GM18873 (cell line): ENCODE measurements around the gene RPS17.
"Not testable (repeated sequence)": the region's sequence is repeated elsewhere in the genome, so short reads cannot be mapped to it uniquely, and the experiment has no call there.

Experiments
- ATAC-seq: cut with Tn5 transposase; IDR thresholded peaks from one replicate; pipeline ENCODE4 v1.9.1; 2021; ENCODE audit warnings: mild to moderate bottlenecking, moderate library complexity, moderate number of reproducible peaks; ENCODE audit not compliant: unreplicated experiment, low FRiP score

RPS17 gene

DNA sequence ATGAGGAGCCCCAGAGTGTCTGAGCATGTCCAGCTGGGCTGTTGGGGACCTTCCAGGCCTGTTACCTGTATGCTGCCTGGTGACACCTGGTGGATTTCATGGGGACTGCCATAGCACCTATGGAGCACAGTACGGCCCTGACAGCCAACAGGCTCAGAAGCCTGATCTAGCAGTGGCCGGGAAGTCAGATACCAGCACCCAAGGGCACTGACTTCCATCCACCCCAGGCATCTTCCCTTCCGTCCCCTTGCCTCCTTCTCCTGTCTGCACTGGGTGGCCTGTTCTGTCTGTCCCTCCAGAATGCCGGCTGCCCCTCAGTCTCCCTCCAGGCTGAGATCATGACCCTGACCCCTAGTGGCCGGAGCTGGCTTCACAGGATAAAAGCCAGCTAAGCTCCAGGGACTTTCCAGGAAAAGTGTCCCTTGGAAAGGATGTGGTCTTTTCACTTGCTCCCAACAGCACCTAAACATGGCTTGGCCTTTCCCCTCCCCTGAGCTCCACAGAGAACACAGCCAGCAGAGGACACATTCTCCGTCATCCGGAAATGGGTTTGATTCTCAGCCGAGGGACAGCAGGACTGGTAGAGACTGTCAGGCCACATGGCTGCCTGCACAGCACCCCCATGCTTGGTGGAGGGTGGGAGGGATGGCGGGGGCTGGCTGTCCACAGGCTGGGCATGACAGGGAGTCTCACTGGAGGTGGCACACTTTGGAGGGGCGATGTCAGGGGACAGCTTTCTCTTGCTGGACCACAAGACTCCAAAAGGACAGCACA, 9.5 kb downstream of the RPS17 start:
- no peak for ATAC-seq

DNA sequence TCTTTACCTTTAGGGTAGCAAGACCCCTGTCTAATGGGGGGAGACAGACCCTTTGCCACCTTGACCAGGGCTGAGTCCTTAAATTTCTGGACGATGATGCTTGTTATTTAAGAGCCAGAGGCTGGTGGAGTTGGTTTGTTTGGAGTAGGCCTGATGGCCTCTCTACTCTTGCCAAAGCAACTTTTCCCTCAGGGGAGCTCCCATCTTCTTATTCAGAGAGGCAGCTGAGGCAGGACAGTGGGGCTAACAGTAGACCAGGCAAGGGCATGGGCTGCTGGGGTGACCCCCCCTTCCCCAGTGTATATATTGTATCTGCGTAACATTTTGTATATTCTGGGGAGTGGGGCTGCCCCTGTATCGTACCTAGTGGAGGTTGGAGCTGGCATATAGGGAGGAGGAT, 10.3 kb downstream of the RPS17 start:
- ATAC-seq, result no peak

DNA sequence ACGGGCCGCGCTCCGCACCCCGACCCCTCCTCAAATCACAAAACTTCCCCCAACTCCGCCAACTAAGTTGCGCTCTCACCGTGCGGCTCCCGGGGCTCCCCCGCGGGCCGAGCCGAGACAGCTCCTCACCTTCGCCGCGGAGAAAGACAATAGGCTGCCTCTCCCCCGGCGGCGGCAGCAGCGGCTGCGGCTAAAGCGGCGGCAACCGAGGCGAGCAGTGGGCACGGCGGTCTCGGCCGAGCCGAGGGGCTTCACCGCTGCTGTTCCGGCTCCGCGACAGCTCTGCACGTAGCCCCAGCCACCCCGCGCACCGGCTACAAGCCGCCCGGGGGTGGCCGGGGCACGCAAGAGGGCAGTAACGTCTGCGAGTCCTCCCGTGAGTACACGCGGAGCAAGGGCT, 26.7 kb downstream of the RPS17 start:
- not testable (repeated sequence) for ATAC-seq

DNA sequence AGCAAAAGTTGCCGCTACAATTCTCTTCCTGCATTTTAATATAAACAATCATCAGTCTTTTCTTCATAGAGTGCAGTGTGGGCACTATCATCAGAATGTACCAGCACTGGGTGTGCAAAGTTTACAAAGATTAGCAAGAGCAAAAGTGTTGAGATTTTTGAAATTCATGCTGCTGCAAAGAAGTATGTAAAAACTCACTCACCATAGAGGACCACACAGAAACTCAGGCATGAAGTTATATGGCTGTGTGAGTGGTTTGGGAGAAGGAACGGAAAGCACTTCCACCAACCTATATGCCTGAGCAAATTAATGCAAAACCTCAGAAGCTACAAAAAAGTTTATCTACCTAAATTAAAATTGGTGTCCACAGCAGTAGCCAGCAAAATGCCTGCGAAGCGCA, 32.6 kb downstream of the RPS17 start:
- not testable (repeated sequence) for ATAC-seq

DNA sequence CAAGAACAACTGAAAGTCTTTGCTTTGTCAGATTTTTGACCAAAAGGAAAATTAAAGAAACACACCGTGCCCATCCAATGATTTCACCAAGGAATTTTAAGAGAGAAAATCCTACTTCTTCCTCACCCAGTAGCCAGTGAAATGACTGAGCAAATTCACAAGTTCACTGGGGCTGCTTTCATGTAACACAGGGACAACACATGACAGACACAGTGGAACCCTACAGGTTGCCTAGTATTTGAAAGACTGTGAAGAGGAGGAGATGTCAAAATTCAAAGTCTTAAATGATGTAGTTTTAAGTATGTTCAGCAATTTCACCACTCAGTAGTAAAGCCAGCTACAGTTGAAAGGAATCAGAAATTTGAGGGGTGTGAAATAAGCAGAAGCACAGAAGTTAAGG, 33.2 kb downstream of the RPS17 start:
- not testable (repeated sequence) for ATAC-seq

DNA sequence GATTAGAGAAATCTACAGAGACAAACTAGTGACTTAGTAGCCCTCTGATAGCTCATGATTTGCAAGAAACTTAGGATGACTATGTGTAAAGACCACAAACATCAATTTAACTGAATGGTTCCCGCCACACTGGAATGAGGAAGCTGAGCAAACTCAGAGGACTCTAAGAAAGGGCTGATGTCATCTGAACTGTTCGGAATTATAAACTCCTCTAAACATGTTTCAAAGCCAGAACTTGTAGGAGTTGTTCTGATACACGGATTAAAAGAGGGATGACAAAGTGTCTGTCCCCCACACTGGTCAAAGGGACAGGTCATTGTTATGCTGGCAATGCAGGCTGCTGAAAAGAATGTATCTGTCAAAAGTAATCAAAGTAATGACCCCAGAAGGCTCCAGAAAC, 34.4 kb downstream of the RPS17 start:
- not testable (repeated sequence) for ATAC-seq

DNA sequence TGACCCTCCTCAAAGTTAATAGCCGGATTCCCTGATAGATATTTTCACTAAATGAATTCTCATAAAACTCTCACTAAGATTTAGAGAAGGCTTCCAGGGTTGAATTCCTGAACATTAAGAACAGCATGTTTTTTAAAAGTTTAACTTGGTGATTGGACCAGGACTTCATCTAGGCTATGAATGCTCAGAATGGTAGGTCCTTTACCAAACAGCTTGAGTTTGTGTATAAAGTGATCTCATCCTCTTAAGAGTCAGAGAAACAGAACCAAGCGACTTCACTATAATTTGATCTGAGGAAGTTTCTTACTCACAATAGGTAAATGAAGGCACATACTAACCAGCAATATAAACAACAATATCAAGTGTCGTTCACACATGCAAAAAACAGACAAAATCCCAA, 36.2 kb downstream of the RPS17 start:
- ATAC-seq, result not testable (repeated sequence)

DNA sequence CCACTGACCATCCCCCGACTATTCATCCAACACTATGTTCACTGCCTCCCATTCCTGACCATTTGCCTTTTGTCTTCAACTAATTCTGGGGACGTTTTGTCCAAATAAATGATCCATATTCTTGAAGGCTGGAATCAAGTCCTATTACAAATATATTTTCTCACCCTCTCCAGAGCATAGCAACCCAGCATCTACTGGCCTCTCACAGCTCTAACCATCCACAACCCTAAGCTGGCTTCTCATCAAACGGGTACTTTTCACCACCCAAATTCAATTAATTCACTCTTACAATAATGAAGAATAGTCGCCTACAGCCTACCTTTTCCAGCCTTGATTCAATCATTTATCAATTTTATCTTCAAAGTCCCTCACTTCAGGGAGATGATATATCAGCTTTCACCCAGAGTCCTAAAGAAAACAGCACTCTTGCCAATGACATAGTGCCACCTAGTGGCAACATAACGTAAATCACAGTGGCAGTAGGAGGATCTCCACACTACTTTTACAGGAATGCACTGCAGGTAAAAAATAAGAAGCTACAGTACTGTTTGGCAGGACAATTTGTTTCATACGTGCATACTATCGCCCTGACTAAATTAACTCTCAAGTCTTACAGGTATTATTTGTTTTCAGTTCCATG, 37.4 kb downstream of the RPS17 start:
- ATAC-seq, result not testable (repeated sequence)

DNA sequence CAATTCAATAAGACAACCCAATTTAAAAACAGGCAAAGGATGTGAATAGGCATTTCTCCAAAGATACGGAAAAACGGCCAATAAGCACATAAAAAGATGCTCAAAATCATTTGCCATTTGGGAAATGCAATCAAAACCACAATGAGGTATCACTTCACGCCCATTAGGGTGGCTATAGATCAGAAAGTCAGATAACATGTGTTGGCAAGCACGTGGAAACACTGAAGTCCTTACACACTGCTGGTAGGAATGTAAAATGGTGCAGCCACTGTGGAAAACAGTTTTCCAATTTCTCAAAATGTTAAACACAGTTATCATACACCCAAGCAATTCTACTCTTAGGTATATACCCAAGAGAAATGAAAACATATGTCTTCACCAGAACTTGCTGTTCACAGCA, 39.5 kb downstream of the RPS17 start:
- not testable (repeated sequence) for ATAC-seq

DNA sequence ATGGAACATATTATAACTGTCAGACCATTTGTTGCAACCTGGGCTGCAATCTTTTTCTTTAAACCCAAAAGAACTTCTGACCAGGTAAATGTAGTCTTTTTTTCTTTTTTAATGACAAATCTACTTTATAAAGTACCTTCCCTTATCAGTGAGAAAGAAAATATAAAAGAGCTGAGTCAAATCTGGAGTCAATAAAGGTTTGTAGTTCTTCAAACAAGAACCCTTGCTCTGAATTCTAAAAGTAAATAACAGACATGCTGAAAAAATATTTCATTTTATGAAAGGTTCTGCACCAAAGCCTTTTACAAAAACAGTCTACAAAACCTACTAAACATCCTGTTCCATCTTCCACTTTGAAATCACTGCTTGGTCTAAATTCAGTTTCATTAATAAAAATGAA, 42.3 kb downstream of the RPS17 start:
- ATAC-seq, result not testable (repeated sequence)

DNA sequence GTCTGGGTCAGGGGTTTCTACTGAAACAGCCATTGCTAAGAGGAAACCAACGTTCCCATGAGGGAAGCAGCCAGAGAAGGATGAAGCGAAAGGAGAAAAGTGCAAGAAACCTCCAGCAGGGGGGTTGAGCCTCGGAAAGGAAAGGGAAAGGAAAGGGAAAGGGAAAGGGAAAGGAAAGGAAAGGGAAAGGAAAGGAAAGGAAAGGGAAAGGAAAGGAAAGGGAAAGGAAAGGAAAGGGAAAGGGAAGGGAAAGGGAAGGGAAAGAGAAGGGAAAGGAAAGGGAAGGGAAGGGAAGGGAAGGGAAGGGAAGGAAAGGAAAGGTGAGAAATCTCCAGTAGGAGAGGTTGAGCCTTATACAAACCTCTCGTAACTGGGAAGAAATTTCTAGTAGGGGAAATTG, 52.0 kb downstream of the RPS17 start:
- not testable (repeated sequence) for ATAC-seq

DNA sequence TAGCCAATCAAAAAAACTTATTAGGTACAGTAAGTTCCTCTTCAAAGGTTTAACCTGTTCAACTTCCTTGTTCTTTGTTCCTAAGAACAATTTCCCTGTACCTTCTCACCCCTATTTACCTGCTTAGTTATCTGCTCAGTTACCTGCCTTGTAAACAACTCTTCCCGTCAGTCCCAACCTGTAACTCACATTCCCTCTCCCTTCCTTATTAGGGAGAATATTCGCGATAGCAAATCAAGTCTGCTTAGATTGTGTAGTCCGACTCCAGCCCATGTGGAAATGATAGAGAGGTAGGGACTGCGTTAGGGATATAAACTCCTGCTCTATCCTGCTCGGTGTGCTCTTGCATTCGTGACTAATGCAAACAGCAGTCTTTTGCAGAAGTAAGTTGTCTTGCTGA, 53.2 kb downstream of the RPS17 start:
- ATAC-seq, result not testable (repeated sequence)
